ENCODE measurements around the gene CCDC88C. TPM values are rescaled to one million over a fixed set of nuclear protein-coding genes. Genes with fewer than 3 reads are reported as not detected.
"Not testable (repeated sequence)": the region's sequence is repeated elsewhere in the genome, so short reads cannot be mapped to it uniquely, and the experiment has no call there.

CCDC88C gene
- total RNA-seq, 4 donors from 2014 or later: 3.2 to 32.7 (median 11.0) TPM

DNA sequence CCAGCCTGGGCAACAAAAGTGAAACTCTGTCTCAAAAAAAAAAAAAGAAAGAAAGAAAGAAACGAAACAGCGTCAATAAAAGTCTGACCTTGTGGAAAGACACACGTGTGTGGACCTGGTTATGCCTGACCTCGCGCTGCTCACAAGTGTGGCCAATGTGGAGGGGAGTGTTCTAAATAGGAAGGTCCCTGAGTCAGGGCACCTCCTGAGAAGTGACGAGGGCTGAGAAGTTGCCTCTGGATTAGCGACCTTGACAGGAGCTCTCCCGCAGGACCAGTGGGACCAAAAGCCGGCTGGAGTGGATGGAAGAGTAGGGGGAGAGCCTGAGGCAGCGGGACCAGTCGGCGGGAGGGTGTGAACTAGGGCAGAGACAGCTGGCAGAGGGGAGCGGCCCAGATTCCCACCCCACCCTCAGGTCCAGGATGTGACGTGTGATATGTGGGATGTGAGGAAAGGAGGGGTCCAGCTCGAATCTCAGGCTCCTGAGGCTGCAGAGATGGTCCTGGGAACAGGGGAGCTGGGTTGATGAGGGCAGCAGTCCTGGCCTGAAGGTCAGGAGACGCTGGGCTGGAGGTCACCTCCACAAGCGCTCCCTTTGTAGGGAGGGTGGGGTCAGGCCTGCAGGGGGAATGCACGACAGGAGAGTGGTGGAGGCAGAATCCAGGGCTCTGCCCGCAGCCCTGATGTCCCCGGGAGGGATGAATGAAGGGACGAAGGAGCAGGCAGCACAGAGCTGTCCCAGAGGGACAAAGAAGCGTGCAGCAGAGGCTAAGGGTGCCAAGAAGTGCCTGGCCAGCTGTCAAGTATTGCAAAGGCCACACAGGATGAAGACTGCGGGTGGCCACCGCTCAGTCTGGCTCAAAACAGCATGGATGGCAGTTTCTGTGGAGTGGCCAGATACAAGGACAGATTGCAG, 148.3 kb downstream of the CCDC88C start:
- no peak for DNase-seq
- intact Hi-C loops (cut with DNase I; ENCODE audit: low total_unique reads): no loop called here
- Histone ChIP-seq H3K9me3 (no peaks in the 10 kb centered on the region), H3K27ac (no peak overlapping the region), H3K4me1 (no peaks in the 10 kb centered on the region), H3K4me3 (no peak overlapping the region), H3K27me3 (no peaks in the 10 kb centered on the region), H3K36me3 (no peaks in the 10 kb centered on the region)
- TF ChIP-seq POLR2A (IDR thresholded peaks at IDR 0.05): no peak
- no peak for TF ChIP-seq CTCF (IDR thresholded peaks at IDR 0.05)

DNA sequence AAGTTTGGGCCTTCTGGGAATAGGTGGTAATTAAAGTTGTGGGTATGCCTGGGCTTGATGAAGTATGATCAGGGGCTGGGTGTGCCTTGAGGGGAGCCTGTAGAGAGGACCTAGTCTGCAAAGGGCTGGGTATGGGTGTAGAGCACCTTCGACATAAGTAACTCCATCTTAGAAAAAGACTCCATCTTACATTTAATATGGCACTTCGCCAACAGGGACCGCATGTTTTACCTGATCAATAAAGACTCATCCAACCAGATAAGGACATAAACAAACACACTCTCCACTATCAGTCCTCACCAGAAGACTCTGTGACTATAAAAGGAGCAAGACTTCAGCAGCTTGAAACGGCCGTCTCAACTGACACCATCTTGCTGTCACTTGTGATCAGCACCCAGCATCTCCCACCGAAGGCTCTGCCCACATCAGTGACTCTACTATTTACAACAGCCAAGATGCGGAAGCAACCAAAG, 149.6 kb downstream of the CCDC88C start:
- no peaks in the 10 kb centered on the region for H3K27me3 ChIP-seq
- TF ChIP-seq CTCF (IDR thresholded peaks at IDR 0.05) (no peak), POLR2A (IDR thresholded peaks at IDR 0.05) (no peak)
- H3K4me3 ChIP-seq: no peak overlapping the region
- H3K36me3 ChIP-seq: no peaks in the 10 kb centered on the region
- H3K4me1 ChIP-seq: no peaks in the 10 kb centered on the region
- no peak for DNase-seq
- intact Hi-C loops (cut with DNase I; ENCODE audit: low total_unique reads): no loop called here
- no peaks in the 10 kb centered on the region for H3K9me3 ChIP-seq
- no peak overlapping the region for H3K27ac ChIP-seq

DNA sequence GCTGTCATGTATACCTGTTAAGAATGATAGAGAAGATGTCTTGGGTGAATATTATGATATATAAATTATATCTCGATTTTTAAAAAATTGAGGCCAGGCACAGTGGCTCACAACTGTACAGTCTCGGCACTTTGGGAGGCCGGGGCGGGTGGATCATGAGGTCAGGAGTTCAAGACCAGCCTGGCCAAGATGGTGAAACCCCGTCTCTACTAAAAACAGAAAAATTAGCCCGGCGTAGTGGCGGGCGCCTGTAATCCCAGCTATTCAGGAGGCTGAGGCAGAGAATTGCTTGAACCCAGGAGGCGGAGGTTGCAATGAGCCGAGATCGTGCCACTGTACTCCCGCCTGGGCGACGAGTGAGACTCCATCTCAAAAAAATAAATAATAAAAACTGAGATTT, 151.3 kb downstream of the CCDC88C start:
- H3K36me3 ChIP-seq; intact Hi-C loops (cut with DNase I; ENCODE audit: low total_unique reads); H3K4me1 ChIP-seq; H3K27me3 ChIP-seq; H3K9me3 ChIP-seq; H3K4me3 ChIP-seq; H3K27ac ChIP-seq; DNase-seq: not testable (repeated sequence)

GRCh38 chr14:91265404-91265803, 152.2 kb downstream of the CCDC88C start:
- TF ChIP-seq CTCF (IDR thresholded peaks at IDR 0.05): no peak
- TF ChIP-seq POLR2A (IDR thresholded peaks at IDR 0.05): no peak
- intact Hi-C loops (cut with DNase I; ENCODE audit: low total_unique reads): no loop called here
- H3K36me3 ChIP-seq: no peaks in the 10 kb centered on the region
- H3K27me3 ChIP-seq: no peaks in the 10 kb centered on the region
- no peaks in the 10 kb centered on the region for H3K9me3 ChIP-seq
- no peak for DNase-seq
- no peak overlapping the region for H3K4me3 ChIP-seq
- H3K4me1 ChIP-seq: no peaks in the 10 kb centered on the region
- no peak overlapping the region for H3K27ac ChIP-seq

- intact Hi-C loops (cut with DNase I; ENCODE audit: low total_unique reads): no loop called here
- H3K4me1 ChIP-seq: no peaks in the 10 kb centered on the region
Measured at GRCh38 chr14:91264151-91265150, 153.2 kb downstream of the CCDC88C start.

More at GRCh38 chr14:91264151-91265150, 153.2 kb downstream of the CCDC88C start:
- DNase-seq: no peak
- Histone ChIP-seq H3K27me3 (no peaks in the 10 kb centered on the region), H3K4me3 (peak overlapping the region; percentile 9 to 21), H3K27ac (no peak overlapping the region), H3K36me3 (no peaks in the 10 kb centered on the region), H3K9me3 (no peaks in the 10 kb centered on the region)
- TF ChIP-seq POLR2A (IDR thresholded peaks at IDR 0.05) (no peak), CTCF (IDR thresholded peaks at IDR 0.05) (no peak)
